PFSK-1 (cell line): ENCODE results near the gene CHCHD1.

Experiments
- FOXP2 ChIP-seq: optimal IDR thresholded peaks from 2 replicates; pipeline ENCODE3; 2011; ENCODE audit warnings: borderline replicate concordance, control low read depth, inconsistent platforms; ENCODE audit not compliant: insufficient read depth; ENCODE audit errors: extremely low read length, extremely low read depth
- POLR2AphosphoS5 ChIP-seq: IDR thresholded peaks from 2 replicates; pipeline ENCODE4 v1.6.1; 2012; ENCODE audit warnings: low read depth, mild to moderate bottlenecking, control low read depth, low read length, moderate library complexity
- SIN3A ChIP-seq: IDR thresholded peaks from 2 replicates; pipeline ENCODE4 v1.6.1; 2012; ENCODE audit warnings: mild to moderate bottlenecking, low read length, moderate library complexity, borderline replicate concordance; ENCODE audit not compliant: insufficient read depth
- TAF1 ChIP-seq: IDR thresholded peaks from 2 replicates; pipeline ENCODE4 v1.6.1; 2012; ENCODE audit warnings: low read length, control low read depth, borderline replicate concordance; ENCODE audit not compliant: insufficient read depth
- TF ChIP-seq, protein P1 (sequence below), 2 experiments: IDR thresholded peaks; 2 replicates each; pipeline versions ENCODE4 v1.6.1 to v1.8.0; 2011 to 2012; ENCODE audit warnings: low read depth in 2 of 2, low read length in 2 of 2, control low read depth in 1 of 2, inconsistent platforms in 1 of 2, mild to moderate bottlenecking in 1 of 2, moderate library complexity in 1 of 2; ENCODE audit not compliant: insufficient read depth in 1 of 2

DNA sequence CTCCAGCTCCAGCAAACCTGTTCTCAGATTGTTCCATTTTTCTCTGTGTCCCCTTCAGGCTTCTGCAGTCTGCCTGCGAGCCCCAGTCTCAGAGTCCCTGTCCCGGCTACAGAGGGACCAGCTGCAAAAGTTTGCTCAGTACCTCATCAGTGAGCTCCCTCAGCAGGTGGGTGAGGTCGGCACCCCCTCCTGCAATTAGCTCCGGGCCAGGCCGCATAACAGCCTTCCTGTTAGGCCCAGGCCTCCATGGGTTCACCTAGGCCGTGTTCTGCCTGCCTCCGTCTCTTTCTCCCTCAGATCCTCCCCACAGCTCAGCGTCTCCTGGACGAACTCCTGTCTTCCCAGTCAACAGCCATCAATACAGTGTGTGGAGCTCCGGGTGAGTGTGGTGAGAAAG, 7.8 kb downstream of the CHCHD1 start:
- no peak for TF ChIP-seq TAF1
- no peak for TF ChIP-seq POLR2AphosphoS5
- TF ChIP-seq, protein P1, sequence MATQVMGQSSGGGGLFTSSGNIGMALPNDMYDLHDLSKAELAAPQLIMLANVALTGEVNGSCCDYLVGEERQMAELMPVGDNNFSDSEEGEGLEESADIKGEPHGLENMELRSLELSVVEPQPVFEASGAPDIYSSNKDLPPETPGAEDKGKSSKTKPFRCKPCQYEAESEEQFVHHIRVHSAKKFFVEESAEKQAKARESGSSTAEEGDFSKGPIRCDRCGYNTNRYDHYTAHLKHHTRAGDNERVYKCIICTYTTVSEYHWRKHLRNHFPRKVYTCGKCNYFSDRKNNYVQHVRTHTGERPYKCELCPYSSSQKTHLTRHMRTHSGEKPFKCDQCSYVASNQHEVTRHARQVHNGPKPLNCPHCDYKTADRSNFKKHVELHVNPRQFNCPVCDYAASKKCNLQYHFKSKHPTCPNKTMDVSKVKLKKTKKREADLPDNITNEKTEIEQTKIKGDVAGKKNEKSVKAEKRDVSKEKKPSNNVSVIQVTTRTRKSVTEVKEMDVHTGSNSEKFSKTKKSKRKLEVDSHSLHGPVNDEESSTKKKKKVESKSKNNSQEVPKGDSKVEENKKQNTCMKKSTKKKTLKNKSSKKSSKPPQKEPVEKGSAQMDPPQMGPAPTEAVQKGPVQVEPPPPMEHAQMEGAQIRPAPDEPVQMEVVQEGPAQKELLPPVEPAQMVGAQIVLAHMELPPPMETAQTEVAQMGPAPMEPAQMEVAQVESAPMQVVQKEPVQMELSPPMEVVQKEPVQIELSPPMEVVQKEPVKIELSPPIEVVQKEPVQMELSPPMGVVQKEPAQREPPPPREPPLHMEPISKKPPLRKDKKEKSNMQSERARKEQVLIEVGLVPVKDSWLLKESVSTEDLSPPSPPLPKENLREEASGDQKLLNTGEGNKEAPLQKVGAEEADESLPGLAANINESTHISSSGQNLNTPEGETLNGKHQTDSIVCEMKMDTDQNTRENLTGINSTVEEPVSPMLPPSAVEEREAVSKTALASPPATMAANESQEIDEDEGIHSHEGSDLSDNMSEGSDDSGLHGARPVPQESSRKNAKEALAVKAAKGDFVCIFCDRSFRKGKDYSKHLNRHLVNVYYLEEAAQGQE (IDR thresholded peaks at IDR 0.05; ENCODE audit: insufficient read depth in 1 of 2, low read depth in 2 of 2, low read length in 2 of 2) = no peak
- no peak for TF ChIP-seq FOXP2
- TF ChIP-seq SIN3A = no peak
